A673 (cell line): Measurements from ENCODE around the gene ZSWIM8. TPM values are rescaled to one million over a fixed set of nuclear protein-coding genes. Genes with fewer than 3 reads are reported as not detected.

Source experiments
- BruUV-seq: library from RNA; stranded (reverse); fragments of 400-500 nt; replicated peaks from 2 replicates; lab custom pipeline; 2021; lab: Mats Ljungman, UMichigan
- CTCF ChIA-PET: fragments of 300-600 bp; sonication (Branson Sonifier 250); formaldehyde crosslinking; loops from one replicate; lab custom pipeline; 2022; ENCODE audit warnings: antibody characterized with exemption; lab: Charles Lee
- POLR2A ChIA-PET: fragments of 300-600 bp; sonication (Branson Sonifier 250); formaldehyde crosslinking; loops from one replicate; lab custom pipeline; 2022; ENCODE audit warnings: antibody characterized with exemption; ENCODE audit not compliant: low non-redundant PET; lab: Charles Lee
- DNase-seq: peaks from one replicate; pipeline ENCODE4 v3.0.0-alpha.2; 2015; ENCODE audit warnings: low spot score
- H3K27ac ChIP-seq: fragments of 200-600 bp; sonication (generic); 2 replicates; pipeline ENCODE4 v1.5.1; 2016; ENCODE audit warnings: mixed run types, low read depth, mild to moderate bottlenecking, mixed read lengths, antibody characterized with exemption, low read length; ENCODE audit not compliant: poor library complexity, severe bottlenecking
- H3K27me3 ChIP-seq: fragments of 200-600 bp; sonication (generic); replicated peaks from 2 replicates; pipeline ENCODE4 v1.6.1; 2017; ENCODE audit warnings: mixed run types, low read depth, mild to moderate bottlenecking, mixed read lengths, antibody characterized with exemption, low read length; ENCODE audit not compliant: insufficient read depth, poor library complexity
- H3K36me3 ChIP-seq: fragments of 200-600 bp; sonication (generic); 2 replicates; pipeline ENCODE4 v1.6.1; 2016; ENCODE audit warnings: mixed run types, mild to moderate bottlenecking, mixed read lengths, antibody characterized with exemption, low read length; ENCODE audit not compliant: insufficient read depth, poor library complexity, severe bottlenecking
- H3K4me1 ChIP-seq: fragments of 200-600 bp; sonication (generic); 2 replicates; pipeline ENCODE4 v1.6.1; 2017; ENCODE audit warnings: mixed run types, mild to moderate bottlenecking, mixed read lengths, antibody characterized with exemption, low read length; ENCODE audit not compliant: insufficient read depth, poor library complexity, severe bottlenecking
- H3K4me3 ChIP-seq: fragments of 200-600 bp; sonication (generic); 2 replicates; pipeline ENCODE4 v1.5.1; 2016; ENCODE audit warnings: low read depth, mixed run types, mild to moderate bottlenecking, mixed read lengths, low read length; ENCODE audit not compliant: poor library complexity, severe bottlenecking
- H3K9me3 ChIP-seq: fragments of 200-600 bp; sonication (generic); 2 replicates; pipeline ENCODE4 v1.6.1; 2016; ENCODE audit warnings: mixed run types, low read depth, mild to moderate bottlenecking, mixed read lengths, antibody characterized with exemption, low read length; ENCODE audit not compliant: poor library complexity, severe bottlenecking
- CTCF ChIP-seq: fragments of 300-800, 200-600 bp; sonication (generic); conservative IDR thresholded peaks from 2 replicates; pipeline ENCODE4 v1.5.1; 2017; ENCODE audit warnings: low read depth, mild to moderate bottlenecking, antibody characterized with exemption, low read length, moderate library complexity, mixed read lengths
- EZH2 ChIP-seq: fragments of 200-600 bp; sonication (generic); IDR thresholded peaks from 2 replicates; pipeline ENCODE4 v1.6.1; 2017; ENCODE audit warnings: borderline replicate concordance, low read depth, mild to moderate bottlenecking, mixed read lengths, antibody characterized with exemption, low read length; ENCODE audit not compliant: poor library complexity, severe bottlenecking
- intact Hi-C: fragments of 100-400 bp; cut with micrococcal nuclease; formaldehyde crosslinking; loops from one replicate; pipeline ENCODE4 v1.10.0; 2022; ENCODE audit not compliant: unreplicated experiment
- total RNA-seq: library from RNA; stranded (reverse); gene quantifications from 2 replicates; pipeline ENCODE4 v1.2.3, GENCODE V29; 2021

The ZSWIM8 gene
- total RNA-seq, 1 experiment from 2014 or later, result 71.3 TPM

- Histone ChIP-seq H3K36me3 (peaks cover 8% of the 10 kb centered on the region), H3K27me3 (no peaks in the 10 kb centered on the region), H3K4me3 (no peak overlapping the region), H3K27ac (no peak overlapping the region), H3K4me1 (no peaks in the 10 kb centered on the region), H3K9me3 (no peaks in the 10 kb centered on the region)
- intact Hi-C loops, result no loop called here
- CTCF ChIA-PET, result no interaction called here
- no peak for TF ChIP-seq EZH2
- TF ChIP-seq CTCF, result no peak
- DNase-seq, result no peak
- BruUV-seq, result no TSS peak
- POLR2A ChIA-PET, result no interaction called here
Observed at GRCh38 chr10:73819513-73820093, 34.2 kb downstream of the ZSWIM8 start.

DNA sequence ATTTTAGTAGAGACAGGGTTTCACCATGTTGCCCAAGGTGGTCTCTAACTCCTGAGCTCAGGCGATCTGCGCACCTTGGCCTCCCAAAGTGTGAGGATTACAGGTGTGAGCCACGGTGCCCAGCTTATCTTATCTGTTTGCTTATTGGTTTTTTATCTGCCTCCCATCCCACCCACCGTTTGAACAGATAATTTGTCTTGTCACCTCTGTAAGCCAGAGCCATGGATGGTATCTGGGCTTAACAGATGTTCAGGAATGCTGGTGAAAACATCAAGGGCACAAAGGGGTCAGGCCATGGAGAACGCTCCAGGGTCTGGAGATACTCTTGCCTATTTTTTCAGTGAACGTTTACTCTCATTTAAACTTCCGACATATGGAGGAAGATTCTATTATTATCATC lies 38.0 kb downstream of the ZSWIM8 start:
- no peak overlapping the region for H3K4me3 ChIP-seq
- H3K27me3 ChIP-seq, result no peaks in the 10 kb centered on the region
- H3K4me1 ChIP-seq, result no peaks in the 10 kb centered on the region
- ChIA-PET POLR2A (no interaction called here), CTCF (no interaction called here)
- intact Hi-C loops, result no loop called here
- no peak for DNase-seq
- peaks cover 3% of the 10 kb centered on the region for H3K36me3 ChIP-seq
- H3K9me3 ChIP-seq, result no peaks in the 10 kb centered on the region
- no peak overlapping the region for H3K27ac ChIP-seq
- no TSS peak for BruUV-seq
- TF ChIP-seq CTCF (no peak), EZH2 (no peak)

DNA sequence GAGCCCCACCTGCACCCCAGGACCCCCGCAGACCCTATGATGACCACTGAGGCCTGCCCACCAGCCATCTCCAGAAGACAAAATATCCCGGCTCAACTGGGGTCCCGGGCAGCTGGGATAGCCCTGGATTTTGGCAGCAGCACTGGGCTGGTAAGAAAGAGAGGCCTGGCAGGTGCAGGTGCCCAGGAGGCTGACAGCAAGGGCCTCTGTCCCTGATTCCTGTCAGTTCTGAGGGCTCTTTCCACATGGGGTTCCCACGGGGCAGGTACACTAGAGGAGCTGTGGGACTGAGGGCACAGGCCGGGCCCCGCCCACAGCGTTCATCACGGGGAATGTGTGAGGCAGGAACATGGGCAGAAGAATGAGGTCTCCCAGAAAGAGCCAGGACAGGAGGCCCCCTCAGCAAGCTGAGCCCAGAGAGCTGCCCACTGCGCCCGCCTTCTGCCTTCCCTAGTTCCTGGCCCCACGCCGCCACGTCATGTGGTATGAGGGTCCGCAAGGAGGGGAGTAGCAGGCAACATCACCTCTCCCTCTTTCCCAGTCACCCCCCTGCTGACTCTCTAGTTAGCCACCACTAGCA lies 38.8 kb downstream of the ZSWIM8 start:
- H3K27ac ChIP-seq, result no peak overlapping the region
- no peaks in the 10 kb centered on the region for H3K4me1 ChIP-seq
- H3K36me3 ChIP-seq, result peaks cover 3% of the 10 kb centered on the region
- H3K27me3 ChIP-seq, result no peaks in the 10 kb centered on the region
- no TSS peak for BruUV-seq
- POLR2A ChIA-PET, result no interaction called here
- TF ChIP-seq EZH2 (no peak), CTCF (no peak)
- H3K4me3 ChIP-seq, result no peak overlapping the region
- intact Hi-C loops, result no loop called here
- no peaks in the 10 kb centered on the region for H3K9me3 ChIP-seq
- CTCF ChIA-PET, result no interaction called here
- DNase-seq, result no peak
